Suprapubic skin (tissue), 4 donors: ENCODE results near the gene ATP5PB. TPM values are rescaled to one million over a fixed set of nuclear protein-coding genes. Genes with fewer than 3 reads are reported as not detected.

Source experiments
- DNase-seq, 2 donors: peaks; one replicate each; pipeline ENCODE4 v3.0.0-alpha.2; 2019; ENCODE audit warnings: low spot score in 2 of 2
- H3K27ac ChIP-seq: fragments of 200-600 bp; sonication (generic); one replicate; pipeline ENCODE4 v1.5.1; 2019
- H3K27me3 ChIP-seq: fragments of 200-600 bp; sonication (generic); one replicate; pipeline ENCODE4 v1.5.1; 2019
- H3K36me3 ChIP-seq: fragments of 200-600 bp; sonication (generic); one replicate; pipeline ENCODE4 v1.5.1; 2019
- H3K4me1 ChIP-seq: fragments of 200-600 bp; sonication (generic); one replicate; pipeline ENCODE4 v1.5.1; 2019
- H3K4me3 ChIP-seq: fragments of 200-600 bp; sonication (generic); one replicate; pipeline ENCODE4 v1.5.1; 2019; ENCODE audit warnings: mild to moderate bottlenecking
- H3K9me3 ChIP-seq: fragments of 200-600 bp; sonication (generic); one replicate; pipeline ENCODE4 v1.5.1; 2019
- EP300 ChIP-seq: sonication (generic); formaldehyde crosslinking; IDR thresholded peaks from one replicate; pipeline ENCODE4 v1.6.1; 2017; ENCODE audit warnings: antibody characterized with exemption
- POLR2A ChIP-seq, 2 donors: fragments of 450-650 bp; IDR thresholded peaks; one replicate each; pipeline ENCODE4 v1.6.1; 2017; ENCODE audit warnings: antibody characterized with exemption in 2 of 2, mild to moderate bottlenecking in 2 of 2, moderate library complexity in 2 of 2
- POLR2AphosphoS5 ChIP-seq, 3 donors: sonication (generic); formaldehyde crosslinking; IDR thresholded peaks; one replicate each; pipeline ENCODE4 v1.6.1; 2017; ENCODE audit warnings: antibody characterized with exemption in 3 of 3
- WGBS: methylation state at CpG from one replicate; pipeline ENCODE4 v1.1.5; 2018; 5-methylcytosine and 5-hydroxymethylcytosine counted together
- total RNA-seq, 4 donors: library from RNA; depleted of rRNA; stranded (reverse); fragments of >200 nt; gene quantifications; one replicate each; pipeline ENCODE4 v1.1.0, GENCODE V29; 2016
- TF ChIP-seq, protein P1 (sequence below), 2 donors: fragments of 200-600 bp in 1 of 2; fragments of 450-650 bp in 1 of 2; sonication (generic) in 1 of 2; IDR thresholded peaks; one replicate each; pipeline ENCODE4 v1.5.1; 2016 to 2019; ENCODE audit warnings: antibody characterized with exemption in 2 of 2, mild to moderate bottlenecking in 1 of 2, moderate library complexity in 1 of 2

The ATP5PB gene
- total RNA-seq, 4 donors from 2014 or later = 79.6 to 154 (median 140) TPM

DNA sequence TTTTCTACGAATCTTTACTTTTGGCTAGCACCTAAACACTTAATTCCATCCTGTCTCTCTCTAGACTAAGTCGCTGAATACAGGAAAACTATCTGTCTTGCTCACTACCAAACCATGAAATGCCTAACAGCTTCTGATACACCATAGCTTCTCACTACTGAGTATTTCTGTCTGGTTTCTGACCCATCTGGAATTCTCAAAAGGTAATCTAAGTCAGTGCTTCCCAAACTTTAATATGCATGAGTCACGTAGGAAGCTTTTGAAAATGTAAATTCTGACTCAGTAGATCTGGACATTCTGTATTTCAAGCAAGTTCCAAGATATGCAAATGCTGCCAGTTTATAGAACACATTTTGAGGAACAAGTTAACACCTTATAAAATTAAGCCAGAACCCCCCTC lies 12.5 kb upstream of the ATP5PB start:
- 71% methylated on average over 3 of the region's 3 CpGs for WGBS
- no peak for DNase-seq
- Histone ChIP-seq H3K36me3 (peaks cover 38% of the 10 kb centered on the region), H3K4me1 (no peaks in the 10 kb centered on the region), H3K27me3 (no peaks in the 10 kb centered on the region), H3K4me3 (no peak overlapping the region), H3K27ac (no peak overlapping the region), H3K9me3 (no peaks in the 10 kb centered on the region)
- TF ChIP-seq EP300 (no peak), POLR2AphosphoS5 (IDR thresholded peaks at IDR 0.05) (no peak), POLR2A (IDR thresholded peaks at IDR 0.05) (no peak)
- TF ChIP-seq, protein P1, sequence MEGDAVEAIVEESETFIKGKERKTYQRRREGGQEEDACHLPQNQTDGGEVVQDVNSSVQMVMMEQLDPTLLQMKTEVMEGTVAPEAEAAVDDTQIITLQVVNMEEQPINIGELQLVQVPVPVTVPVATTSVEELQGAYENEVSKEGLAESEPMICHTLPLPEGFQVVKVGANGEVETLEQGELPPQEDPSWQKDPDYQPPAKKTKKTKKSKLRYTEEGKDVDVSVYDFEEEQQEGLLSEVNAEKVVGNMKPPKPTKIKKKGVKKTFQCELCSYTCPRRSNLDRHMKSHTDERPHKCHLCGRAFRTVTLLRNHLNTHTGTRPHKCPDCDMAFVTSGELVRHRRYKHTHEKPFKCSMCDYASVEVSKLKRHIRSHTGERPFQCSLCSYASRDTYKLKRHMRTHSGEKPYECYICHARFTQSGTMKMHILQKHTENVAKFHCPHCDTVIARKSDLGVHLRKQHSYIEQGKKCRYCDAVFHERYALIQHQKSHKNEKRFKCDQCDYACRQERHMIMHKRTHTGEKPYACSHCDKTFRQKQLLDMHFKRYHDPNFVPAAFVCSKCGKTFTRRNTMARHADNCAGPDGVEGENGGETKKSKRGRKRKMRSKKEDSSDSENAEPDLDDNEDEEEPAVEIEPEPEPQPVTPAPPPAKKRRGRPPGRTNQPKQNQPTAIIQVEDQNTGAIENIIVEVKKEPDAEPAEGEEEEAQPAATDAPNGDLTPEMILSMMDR (IDR thresholded peaks at IDR 0.05) = no peak

DNA sequence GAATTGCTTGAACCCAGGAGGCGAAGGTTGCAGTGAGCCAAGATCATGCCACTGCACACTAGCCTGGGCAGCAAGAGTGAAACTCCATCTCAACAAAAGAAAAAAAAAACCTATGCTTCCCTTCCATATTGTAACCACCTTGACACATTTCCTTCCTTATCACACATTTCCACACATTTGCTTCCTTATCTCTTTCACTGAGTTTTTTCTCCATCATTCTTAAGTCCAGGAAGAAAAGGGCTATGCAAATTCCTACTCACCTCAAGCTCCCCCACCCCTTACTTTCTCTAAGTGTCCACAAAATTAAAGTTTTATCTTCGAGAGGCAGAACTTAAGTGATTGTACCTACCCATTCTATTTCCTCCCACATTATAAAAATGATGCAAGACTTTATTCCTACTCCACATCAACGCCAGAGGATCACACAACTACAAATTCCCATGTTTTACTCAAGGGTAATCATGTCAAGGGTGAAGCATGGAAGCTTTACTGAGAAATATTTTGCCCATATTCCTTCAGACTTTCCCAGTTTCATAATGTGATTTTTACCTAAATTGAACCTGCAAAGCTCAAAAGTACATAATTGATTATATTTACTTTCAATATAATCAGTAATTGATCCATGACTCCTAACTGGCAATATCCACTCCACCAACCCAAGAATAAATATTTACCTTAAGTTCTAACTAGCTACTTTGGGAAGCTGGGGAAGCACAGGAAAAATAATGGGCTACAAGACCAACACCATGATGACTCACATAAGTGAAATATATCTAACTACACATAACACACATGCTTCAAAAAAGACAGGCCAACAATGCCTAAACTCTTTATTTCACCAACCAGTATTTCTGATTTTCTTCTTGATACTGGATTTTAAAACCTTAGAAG lies 9.6 kb upstream of the ATP5PB start:
- H3K27me3 ChIP-seq = no peaks in the 10 kb centered on the region
- peaks cover 67% of the 10 kb centered on the region for H3K36me3 ChIP-seq
- DNase-seq = no peak
- WGBS = 94% methylated on average over 3 of the region's 3 CpGs
- H3K27ac ChIP-seq = no peak overlapping the region
- no peaks in the 10 kb centered on the region for H3K4me1 ChIP-seq
- H3K4me3 ChIP-seq = no peak overlapping the region
- TF ChIP-seq POLR2A (IDR thresholded peaks at IDR 0.05) (no peak), EP300 (no peak), POLR2AphosphoS5 (IDR thresholded peaks at IDR 0.05) (no peak)
- TF ChIP-seq, protein P1 (IDR thresholded peaks at IDR 0.05) = no peak
- H3K9me3 ChIP-seq = no peaks in the 10 kb centered on the region

DNA sequence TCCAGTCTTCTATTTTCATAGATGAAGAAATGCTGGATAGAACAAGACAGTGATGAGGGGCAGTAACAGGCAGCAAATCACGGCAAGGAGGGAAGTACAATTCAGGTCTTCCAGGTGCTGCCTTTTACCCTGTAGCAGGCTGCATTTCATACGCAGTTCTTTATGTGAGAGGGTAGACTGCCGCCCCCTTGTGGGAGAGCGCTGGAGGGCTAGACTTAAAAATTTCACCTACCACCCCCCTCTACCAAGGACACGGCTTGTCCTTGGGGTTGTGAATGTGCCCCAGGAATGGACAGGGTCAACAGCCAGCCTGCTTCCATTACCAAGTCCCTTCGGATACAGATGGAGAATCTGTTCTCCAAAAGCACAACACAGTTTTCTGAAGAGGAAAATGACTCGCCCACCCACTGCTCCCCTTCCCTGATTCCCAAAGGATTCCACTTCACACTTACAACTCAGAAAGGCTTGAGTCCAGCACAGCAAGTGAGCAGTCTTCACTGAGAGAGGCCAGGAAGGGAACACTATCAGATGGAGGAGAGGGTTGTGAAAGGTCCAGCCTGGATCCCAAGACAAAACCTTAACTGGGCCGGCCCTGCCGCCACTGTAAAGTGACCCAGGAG lies 7.6 kb upstream of the ATP5PB start:
- Histone ChIP-seq H3K27me3 (no peaks in the 10 kb centered on the region), H3K9me3 (no peaks in the 10 kb centered on the region), H3K4me1 (peaks cover under 1% of the 10 kb centered on the region), H3K4me3 (no peak overlapping the region), H3K27ac (no peak overlapping the region), H3K36me3 (peaks cover 67% of the 10 kb centered on the region)
- whole genome bisulfite sequencing = 74% methylated on average over 8 of the region's 9 CpGs
- TF ChIP-seq, protein P1 (IDR thresholded peaks at IDR 0.05) = no peak
- TF ChIP-seq POLR2AphosphoS5 (IDR thresholded peaks at IDR 0.05) (no peak), POLR2A (IDR thresholded peaks at IDR 0.05) (no peak), EP300 (no peak)
- no peak for DNase-seq

DNA sequence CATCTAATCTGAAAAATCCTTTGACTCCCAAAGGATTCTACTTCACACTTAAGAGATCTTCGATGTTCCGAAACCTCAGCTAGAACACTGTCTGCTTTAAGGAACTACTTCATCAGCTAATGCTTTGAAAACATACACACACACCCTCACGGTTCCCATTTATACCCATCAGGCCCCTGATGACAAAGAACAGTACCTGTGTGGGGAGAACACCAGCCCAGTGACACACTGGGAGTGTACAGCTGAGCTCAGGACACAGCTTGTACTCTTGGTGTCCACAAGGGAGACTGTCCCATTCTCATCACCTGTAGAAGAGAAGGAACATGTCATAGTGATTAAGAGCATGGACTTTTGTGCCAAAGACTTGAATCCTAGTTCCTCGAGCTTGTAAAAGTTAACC lies 6.8 kb upstream of the ATP5PB start:
- H3K4me1 ChIP-seq = peaks cover 8% of the 10 kb centered on the region
- WGBS = 85% methylated on average over 4 of the region's 4 CpGs
- H3K36me3 ChIP-seq = peaks cover 67% of the 10 kb centered on the region
- TF ChIP-seq POLR2AphosphoS5 (IDR thresholded peaks at IDR 0.05) = no peak
- TF ChIP-seq POLR2A (IDR thresholded peaks at IDR 0.05) = no peak
- TF ChIP-seq, protein P1 (IDR thresholded peaks at IDR 0.05) = no peak
- no peak for TF ChIP-seq EP300
- no peak overlapping the region for H3K27ac ChIP-seq
- no peak for DNase-seq
- H3K27me3 ChIP-seq = no peaks in the 10 kb centered on the region
- no peaks in the 10 kb centered on the region for H3K9me3 ChIP-seq
- H3K4me3 ChIP-seq = no peak overlapping the region

DNA sequence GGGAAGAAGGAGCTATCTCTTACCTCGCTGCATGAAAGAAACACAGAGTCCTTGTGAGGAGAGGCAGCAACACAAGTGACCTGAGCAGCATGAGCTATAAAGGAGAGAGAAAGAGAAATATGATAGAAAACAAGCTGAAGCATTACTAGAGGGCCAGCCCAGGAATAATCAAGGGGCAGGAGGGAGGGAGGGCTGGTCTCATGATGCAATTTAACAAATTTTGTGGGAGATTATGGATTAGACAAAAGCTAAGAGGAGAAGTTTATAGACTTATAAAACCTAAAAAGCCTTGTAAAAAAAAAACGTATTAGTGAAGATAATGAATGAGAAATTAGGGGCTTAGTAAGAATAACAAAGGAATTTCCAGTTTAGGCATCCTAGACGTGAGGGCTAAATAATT lies 5.2 kb upstream of the ATP5PB start:
- Histone ChIP-seq H3K27ac (no peak overlapping the region), H3K4me1 (peaks cover 18% of the 10 kb centered on the region), H3K9me3 (no peaks in the 10 kb centered on the region), H3K36me3 (peaks cover 54% of the 10 kb centered on the region), H3K27me3 (no peaks in the 10 kb centered on the region), H3K4me3 (no peak overlapping the region)
- DNase-seq = no peak
- TF ChIP-seq POLR2A (IDR thresholded peaks at IDR 0.05) (no peak), EP300 (no peak), POLR2AphosphoS5 (IDR thresholded peaks at IDR 0.05) (no peak)
- TF ChIP-seq, protein P1 (IDR thresholded peaks at IDR 0.05) = no peak
- WGBS = 75% methylated on average over 3 of the region's 3 CpGs
